SIG-M5 treated with dmso at 0.1 percent for 504 hours (cell line): Measurements from ENCODE around the gene MYL6B.
"Not testable (repeated sequence)": the region's sequence is repeated elsewhere in the genome, so short reads cannot be mapped to it uniquely, and the experiment has no call there.

Source experiments
- DNase-seq: peaks from one replicate; lab custom pipeline; 2025; ENCODE audit not compliant: unreplicated experiment; lab: John Stamatoyannopoulos, UW

The MYL6B gene

DNA sequence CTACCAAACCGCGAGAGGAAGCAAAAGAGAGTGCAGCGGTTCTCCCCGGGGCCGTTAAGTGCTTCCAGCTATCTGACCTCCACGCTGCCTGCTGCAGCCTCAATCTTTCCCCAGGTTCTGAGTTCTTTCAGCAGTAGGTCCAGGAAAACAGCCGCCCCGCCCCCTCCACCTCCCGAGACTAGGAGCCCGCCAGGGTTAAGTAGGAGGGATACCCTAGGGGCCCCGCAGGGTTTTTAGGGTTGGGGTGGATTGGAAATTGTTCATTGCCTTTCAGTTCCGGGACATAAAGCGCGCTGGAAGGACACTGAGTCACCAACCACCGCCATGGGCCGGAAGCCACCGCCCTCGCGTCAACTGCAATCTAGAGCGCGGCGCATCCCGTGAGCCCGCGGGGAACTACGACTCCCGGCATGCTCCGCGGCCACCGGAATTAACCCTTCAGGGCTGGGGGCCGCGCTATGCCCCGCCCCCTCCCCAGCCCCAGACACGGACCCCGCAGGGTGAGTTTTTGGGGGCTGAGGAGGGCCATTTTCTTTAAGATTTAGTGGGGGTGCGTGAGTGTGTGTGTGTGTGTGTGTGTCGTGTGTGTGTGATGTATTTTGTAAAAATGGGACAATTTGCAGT is at the start of gene MYL6B:
TSS of gene MYL6B (plus strand) at position 456 of the 624 bp plus-strand sequence. CDS start 1,332 bp downstream, outside the sequence.
- DNase-seq = peak; percentile 96

DNA sequence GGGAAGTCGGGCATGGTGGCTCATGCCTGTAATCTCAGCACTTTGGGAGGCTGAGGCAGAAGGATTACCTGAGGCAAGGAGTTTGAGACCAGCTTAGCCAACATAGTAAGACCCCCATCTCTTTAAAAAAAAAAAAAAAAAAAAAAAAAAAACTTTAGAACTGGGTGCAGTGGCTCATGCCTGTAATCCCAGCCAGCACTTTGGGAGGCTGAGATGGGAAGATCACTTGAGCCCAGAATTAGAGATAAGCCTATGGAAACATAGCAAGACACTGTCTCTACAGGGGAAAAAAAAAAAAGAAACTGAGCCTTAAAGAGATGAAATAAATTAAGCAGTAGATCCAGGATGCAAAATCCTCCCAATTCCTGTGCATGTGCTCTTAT is 49.7 kb upstream of the MYL6B start:
- no peak for DNase-seq

DNA sequence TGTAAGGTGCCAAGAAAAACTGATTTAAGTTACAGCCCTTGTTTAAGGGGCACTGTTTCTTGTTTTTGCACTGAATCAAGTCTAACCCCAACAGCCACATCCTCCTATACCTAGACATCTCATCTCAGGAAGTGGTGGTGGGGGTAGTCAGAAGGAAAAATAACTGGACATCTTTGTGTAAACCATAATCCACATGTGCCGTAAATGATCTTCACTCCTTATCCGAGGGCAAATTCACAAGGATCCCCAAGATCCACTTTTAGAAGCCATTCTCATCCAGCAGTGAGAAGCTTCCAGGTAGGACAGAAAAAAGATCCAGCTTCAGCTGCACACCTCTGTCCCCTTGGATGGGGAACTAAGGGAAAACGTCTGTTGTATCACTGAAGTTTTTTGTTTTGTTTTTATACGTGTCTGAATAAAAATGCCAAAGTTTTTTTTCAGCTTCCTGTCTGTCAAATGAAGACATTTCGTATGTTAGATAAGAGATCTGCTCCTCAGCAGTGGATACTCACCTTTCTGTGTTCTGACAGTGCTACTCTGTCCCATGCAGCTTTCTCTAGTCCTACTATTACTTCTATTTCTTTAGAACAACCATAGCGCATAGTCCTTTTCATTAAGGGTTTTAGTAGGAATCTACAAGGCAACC is 49.2 kb upstream of the MYL6B start:
- no peak for DNase-seq

DNA sequence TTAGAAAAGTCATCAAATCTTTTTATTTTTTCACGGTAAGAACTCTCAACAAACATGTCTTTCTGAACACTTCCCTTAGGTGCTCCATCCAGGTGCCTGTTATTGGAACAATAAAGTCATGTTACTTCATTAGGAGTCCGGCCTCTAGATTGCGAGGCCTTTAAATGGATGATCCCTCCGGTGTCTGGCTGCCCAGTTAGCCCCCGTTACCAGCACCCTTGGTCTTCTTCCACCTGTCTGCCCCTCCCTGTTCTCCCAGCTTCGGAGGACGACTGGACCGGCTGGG is 48.6 kb upstream of the MYL6B start:
- DNase-seq = no peak

DNA sequence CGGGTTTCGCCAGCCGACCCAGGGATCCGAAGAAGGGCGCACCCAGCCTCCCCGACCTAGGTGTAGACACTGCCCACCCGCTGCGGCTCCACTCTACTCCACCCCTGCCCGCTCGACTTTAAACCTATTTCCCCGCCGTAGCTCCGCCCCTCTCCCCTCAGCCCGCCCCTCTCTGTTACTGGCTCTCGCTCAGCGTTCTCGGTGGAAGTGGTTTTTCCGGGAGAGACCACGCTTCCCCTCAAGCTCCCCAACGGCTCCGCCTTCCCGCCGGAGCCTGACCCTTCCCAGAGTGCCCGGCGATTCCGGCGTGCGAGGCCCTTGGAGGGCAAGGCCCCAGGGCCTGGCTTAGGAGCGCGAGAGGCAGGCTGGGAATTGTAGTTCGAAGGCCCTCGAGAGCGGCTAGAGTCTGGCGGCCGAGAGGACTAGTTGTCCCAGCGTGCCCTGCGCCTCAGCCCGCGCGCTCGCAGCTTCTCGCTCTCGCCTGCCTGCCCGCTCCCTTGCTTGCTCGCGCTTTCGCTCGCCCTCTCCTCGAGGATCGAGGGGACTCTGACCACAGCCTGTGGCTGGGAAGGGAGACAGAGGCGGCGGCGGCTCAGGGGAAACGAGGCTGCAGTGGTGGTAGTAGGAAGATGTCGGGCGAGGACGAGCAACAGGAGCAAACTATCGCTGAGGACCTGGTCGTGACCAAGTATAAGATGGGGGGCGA is 48.1 kb upstream of the MYL6B start, which contains the start of gene PA2G4:
TSS of gene PA2G4 (plus strand) at position 451 of the 706 bp plus-strand sequence. CDS start at position 630, 179 bp downstream.
- DNase-seq = peak; percentile 99

DNA sequence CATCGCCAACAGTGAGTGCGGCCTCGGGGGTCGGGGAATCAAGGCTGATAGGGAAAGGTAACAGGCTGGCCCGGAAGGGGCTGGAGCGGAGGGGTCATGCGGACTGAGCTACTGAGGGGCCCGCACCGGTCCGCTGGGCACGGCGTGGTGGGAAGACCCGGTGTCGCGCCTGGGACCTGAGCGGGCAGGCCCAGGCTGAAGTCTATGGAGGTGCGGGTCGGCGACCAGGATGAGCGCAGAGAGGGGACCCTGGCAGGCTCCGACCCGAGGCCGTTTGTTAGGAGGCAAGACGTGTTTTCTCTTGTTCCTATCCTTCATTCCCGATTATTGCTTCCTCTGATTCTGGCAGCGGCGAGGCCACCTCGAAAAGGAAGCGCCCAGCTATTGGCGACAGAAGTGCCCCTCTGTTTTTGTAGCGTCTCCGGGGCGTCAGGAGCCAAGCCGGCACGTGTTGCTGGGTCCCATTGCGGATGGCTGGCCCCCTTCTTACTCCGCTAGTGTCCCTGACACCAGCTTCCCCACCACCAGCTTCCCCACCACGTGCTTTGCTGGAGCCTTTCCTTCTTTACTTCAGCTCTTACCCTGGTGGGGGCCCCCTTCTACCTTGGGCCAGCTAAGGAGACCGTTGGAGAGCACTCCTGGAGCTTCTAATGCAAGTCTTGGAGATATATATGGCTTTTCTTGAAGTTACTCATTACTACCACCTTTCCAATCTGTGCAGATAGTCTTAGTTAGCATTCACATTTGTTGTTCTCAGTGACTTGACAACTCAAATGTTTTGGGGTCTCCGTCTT is 47.4 kb upstream of the MYL6B start:
- DNase-seq = peak; percentile 52

DNA sequence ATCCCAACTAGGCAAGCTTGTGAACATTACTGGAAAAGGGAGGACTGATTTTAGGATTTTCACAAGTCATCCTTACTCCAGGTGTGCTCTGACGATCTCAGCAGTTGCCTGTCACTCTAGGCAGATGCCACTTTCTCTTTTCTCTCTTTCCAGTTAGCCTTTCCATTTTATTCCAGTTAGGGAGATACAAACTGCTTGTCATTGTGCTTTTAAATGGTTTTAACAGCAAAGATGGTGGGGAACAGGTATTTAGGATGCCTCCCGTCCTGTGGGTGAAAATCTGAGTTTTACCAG is 46.8 kb upstream of the MYL6B start:
- DNase-seq = no peak

DNA sequence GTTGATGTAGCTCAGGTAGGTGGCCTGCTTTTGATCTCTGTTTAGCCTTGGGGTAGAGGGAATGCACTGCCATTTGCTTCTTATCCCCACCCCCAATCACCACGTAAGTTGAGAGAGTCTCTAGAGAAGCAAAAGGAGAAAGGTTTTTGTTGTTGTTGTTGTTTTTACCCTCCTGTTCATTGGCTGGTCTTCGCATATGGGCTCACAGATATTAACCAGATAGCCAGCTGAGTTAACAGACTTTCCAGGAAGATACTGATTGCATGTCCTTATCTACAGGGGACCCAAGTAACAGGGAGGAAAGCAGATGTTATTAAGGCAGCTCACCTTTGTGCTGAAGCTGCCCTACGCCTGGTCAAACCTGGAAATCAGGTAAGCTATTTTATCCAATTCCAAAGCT is 45.1 kb upstream of the MYL6B start:
- DNase-seq = no peak

DNA sequence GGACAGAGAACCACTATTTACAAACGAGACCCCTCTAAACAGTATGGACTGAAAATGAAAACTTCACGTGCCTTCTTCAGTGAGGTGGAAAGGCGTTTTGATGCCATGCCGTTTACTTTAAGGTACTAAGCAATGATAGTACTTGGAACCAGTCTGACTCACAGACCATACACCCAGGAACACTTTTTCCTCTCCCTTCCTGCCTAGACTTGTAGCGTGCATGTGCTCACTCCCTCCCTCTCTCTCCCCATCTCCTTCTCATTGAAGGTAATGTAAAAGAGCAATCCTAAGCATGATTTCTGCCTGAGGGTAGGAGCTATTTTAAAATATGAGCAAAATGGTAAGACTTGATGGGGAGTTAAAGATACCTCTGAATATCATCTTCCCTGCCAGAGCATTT is 41.8 kb upstream of the MYL6B start:
- no peak for DNase-seq

DNA sequence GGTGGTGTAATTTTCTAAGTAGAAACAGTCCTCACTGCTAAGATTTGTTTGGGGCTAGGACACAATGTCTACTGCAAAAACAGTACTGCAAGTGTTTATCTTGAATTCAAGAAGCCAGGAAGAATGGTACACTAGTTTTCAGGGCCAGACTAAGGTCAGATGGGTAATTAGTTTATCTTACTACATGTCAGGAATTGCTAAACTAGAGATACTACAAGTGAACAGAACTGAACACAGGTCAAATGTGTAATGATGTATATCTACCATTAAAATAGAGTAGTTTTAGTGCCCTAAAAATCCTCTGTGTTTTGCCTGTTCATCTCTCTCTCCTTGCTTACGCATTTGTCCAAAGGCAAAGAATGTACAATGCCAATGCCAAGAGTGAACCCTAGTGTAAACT is 38.3 kb upstream of the MYL6B start:
- DNase-seq = no peak

DNA sequence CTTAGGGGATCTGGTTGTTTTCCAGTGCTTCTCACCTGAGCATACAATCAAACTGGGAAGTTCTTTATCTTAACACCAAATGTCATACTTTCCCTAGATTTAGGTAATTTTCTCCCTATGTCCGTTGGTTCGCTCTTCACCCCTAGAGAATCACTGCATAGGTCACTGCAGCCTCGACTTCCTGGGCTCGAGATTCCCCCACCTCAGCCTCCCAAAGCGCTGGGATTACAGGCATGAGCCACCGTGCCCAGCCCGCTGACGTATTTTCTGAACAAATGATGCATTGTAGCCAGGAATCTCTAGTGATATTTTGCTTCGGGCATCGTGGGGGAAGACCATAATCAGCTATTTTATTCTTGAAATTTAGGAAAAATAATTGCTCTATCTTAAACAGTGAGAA is 37.1 kb upstream of the MYL6B start:
- no peak for DNase-seq

DNA sequence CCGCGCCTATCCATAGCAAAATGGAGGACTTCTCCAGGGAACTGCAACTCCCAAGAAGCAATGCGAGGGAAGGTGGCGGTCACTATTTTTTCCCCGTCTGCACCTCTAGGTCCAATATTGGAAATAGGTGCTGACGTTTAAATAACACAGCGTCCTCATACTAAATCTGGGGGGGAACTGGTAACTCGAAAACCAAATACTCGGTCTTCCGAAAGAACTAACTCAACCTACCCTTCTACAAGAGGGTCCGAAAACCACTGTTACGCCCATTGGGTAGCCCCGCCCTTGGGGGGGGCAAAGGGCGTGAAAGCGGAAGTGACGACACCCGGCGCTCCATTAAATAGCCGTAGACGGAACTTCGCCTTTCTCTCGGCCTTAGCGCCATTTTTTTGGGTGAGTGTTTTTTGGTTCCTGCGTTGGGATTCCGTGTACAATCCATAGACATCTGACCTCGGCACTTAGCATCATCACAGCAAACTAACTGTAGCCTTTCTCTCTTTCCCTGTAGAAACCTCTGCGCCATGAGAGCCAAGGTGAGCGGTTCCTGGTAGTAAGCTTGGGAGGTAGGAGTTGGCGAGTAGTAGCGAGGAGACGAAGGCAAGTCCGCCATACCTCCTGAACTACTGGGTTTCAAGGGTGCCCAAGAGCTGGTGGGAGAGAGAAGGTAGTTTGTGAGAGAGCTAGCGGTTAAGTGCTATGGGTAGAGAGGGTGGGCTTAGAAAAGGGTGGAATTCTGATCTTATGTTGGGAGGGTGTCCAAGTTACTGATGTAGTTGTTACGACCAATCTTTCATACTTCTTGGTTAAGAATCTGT is 35.9 kb upstream of the MYL6B start, which contains the start of gene RPL41:
TSS of gene RPL41 (plus strand) at position 367 of the 815 bp plus-strand sequence.
- DNase-seq = peak; percentile 95

DNA sequence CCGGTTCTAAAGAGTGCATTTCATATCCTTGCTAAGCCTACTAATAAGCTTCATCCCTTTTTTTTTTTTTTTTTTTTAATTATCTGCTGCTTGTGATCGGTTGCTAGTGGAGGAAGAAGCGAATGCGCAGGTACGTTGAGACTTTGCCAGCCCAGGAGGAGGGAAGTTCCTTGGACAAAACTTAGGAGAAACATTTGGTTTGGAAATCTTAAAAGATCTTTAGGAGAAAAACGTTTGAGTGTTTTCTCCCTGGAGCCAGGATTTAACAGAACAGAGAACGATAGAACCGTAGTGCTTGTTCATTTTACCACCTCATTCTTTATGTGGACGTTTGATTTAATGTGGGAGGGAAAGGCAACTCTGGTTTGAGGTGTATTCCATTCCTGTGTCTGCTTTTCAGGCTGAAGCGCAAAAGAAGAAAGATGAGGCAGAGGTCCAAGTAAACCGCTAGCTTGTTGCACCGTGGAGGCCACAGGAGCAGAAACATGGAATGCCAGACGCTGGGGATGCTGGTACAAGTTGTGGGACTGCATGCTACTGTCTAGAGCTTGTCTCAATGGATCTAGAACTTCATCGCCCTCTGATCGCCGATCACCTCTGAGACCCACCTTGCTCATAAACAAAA is 35.2 kb upstream of the MYL6B start:
- not testable (repeated sequence) for DNase-seq

DNA sequence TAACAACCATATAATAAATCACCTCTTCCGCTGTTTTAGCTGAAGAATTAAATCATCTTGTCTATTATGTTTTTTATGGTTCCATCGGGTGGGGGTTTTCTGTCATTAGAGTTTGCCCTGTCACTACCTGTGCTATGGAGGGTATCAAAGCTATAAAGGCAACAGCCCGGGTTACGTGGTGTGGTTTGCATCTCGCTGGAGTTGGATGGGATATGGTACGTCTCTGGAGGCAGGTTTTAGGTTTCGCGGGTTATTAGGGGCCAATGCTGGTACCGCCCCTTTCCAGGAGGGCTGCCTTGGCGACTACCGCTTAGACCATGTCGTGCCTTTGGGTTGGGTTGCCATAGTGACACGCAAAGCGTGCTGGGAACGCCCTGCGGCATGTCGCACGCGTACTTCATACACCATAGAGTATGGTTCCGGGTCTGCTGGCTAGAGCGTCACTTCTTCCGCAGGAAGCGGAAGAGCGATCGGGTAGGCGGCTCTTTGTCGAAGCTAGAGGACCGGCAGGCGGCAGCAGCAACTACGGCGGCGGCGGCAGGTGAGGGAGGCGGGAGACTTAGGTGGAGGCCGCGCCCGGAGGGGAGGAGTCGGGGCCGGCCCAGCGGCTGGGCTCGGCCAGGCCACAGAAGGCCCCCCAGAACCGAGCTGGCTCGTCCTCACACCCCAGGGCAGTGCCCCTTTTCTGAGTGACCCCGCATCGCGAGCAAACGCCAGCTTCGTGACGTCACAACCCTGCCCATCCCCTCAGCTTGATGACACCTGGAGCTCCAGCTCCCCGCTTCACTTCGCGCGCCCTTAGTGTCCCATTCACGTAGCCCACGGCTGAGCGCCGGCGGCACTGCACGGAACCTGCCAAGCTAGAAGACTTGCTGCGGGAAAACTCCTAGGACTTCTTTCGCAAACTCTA is 34.4 kb upstream of the MYL6B start, which contains the start of gene ZC3H10:
TSS of gene ZC3H10 (plus strand) at position 489 of the 910 bp plus-strand sequence. CDS start 2,297 bp downstream, outside the sequence.
- DNase-seq = peak; percentile 100

DNA sequence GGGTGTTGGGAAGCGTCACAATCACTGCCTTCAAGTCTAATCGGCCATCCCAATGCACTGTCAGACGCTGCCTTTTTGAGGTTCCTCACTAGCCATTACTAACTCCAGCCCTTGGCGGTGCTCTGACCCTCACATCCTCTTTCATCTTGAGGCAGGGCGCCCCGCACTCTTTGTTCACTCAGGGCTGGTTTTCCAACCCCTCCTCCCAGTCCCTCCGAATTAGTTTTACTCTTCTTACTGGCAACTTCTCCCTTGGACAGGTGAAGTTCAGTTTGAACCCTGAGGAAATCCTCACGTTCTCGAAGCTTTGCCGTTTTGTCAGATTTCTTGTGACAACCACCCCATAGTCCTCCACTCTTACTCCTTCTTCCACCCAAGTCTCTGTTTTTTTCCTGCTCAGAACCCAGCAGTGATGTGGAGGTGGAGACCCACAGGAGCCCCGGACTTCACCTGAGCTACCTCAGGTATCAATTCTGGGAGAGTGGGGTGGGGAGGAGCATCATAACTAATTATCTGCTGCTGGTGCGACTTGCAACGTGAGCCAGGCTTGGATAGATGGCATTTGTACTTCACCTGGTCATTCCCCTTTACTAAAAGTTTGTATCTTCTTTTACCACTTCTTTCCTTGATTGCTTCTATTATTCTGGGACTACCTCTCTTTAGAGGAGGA is 33.6 kb upstream of the MYL6B start:
- peak; percentile 69 for DNase-seq

DNA sequence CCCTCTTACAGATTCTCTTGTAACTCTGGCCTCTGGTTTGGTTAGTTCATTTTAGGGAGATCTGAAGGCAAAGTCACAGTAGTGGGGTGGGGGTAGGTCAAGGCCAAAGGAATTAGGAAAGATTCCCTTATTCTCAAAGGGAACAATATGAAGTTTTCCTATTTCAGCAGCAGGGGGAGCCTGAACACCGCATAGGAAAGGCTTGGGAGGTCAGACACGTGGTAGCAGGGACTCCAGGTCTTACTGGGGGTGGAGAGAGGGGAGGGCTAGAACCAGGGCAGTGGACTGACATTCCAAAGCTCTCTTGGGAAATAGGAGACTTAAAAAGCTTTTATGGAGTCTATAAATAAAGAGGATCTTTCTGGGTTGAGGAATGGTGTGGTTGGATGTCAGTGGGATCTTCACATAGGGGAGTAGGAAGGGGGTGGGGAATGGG is 33.0 kb upstream of the MYL6B start:
- peak; percentile 87 for DNase-seq

DNA sequence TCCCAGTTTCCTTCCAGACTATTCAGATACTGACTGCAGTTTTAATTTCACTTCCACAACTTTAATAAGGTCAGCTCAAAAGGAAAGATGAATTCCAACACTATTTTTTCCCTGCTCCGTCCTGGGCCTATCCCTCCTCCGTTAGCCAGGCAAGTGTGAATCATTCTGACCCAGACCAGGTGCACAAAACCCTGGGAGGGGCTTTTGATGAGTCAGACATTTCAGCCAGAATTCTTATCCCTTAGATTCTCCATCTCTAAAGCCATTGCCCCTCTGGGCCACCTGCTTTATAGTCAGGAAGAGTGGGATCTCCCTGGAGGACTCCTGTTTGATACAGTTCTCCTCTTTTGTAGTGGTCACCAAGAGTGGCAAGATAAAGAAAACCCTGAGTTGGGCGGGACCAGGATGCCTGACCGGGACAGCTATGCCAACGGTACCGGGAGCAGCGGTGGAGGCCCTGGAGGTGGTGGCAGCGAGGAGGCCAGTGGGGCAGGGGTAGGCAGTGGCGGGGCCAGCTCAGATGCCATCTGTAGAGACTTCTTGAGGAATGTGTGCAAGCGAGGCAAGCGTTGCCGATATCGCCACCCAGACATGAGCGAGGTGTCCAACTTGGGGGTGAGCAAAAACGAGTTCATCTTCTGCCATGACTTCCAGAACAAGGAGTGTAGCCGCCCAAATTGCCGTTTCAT is 32.1 kb upstream of the MYL6B start:
- no peak for DNase-seq
